HUDEP-2 (cell line): ENCODE results near the gene ITPKB.

Experiments
- DNase-seq, 76 experiments: peaks; one replicate each; lab custom pipeline; 2025; ENCODE audit not compliant: unreplicated experiment in 76 of 76; lab: John Stamatoyannopoulos, UW

The ITPKB gene

DNA sequence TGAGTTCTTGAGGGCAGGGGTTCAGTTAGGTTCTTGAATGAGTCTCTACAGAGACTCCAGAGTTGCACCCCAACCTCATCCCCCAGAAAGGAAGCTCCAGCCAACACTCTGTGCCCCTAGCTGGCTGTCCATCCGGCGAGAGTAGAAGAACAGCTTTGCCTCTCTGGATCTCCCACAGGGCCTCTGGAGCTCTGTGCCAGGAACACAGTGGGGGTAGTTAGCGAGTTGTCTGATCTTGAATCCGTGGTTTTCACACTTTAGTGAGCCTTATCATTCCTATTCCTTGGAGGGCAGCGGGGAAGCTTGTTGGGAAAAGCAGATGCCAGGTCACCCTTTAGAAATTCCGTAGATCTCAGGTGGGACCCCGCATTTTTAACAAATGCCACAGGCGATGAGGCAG lies 145.5 kb downstream of the ITPKB start:
- DNase-seq, result no peak

DNA sequence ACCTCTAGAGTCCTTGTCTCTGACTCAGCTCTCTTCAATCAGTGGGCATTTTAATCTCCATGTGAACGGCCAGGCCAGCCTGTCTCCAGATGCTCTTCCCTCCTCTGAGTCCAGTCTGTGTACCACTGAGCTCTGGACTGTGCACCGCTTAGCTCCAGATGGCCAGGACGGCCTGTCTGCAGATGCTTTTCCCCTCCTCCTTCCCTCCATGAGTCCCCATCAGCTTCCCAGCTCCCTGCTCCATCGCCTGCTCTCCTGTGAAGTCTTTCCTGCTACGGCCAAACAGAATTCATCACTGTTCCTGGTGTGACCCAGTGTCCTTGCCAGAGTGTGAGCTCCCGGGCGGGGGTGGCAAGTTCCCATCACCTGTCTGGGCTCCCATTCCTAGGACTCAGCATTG lies 148.5 kb downstream of the ITPKB start:
- DNase-seq, result no peak

- no peak for DNase-seq
Measured at GRCh38 chr1:226589008-226589733, 149.9 kb downstream of the ITPKB start.

DNA sequence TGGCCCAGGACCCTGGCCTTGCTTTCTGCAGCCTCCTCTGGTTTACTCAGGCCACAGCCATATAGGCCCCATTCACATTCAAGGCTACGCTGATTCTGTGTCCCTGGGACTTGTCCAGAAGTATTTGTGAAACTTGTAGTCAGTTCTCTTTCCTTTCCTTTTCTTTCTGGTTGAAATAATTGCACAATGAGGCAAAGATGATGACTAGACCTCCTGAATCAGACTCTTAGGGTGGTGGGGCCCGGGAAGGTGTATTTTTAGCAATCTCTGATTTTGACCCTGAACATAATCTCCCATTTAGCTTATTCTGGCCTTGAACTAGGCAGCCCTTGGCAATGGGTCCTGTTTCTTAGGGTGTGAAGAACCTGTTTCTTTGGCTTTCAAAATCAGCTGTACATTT lies 150.6 kb downstream of the ITPKB start:
- no peak for DNase-seq

DNA sequence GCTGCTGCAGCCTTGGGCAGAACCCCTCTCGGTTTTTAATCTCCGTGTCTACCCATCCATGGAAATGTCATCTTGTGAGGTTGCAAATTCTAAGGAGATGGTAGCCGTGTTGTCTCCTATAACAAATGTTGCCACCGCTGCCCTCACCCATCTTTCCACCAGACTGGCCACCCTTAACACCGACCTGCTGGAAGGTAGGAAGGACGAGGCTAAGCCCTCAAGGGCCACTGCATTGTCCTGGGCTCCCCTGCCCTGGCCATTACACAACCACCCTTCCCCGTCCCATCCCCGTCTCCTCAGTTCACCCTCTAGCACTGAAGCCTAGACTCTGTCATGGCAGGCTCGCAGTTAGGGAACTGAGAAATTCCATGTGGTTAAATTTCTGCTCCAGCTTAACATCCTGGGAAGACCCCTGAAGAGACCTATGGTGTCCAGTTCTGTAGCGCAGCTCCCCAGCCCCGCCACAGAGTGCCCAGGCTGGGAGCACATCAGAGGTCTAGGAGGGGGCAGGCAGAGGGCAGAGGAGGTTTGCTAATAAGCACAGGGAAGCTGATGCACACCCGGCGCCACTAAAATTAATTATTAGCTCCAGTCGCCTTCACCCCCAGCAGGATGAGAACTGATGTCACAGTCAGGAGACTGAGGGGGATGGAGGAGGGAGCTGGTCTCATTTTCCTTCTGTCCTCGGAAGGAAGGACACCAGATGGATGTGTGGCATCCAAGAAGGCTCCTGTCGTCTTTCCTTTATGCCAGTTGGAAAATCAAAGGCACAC lies 152.2 kb downstream of the ITPKB start:
- DNase-seq, result no peak

- DNase-seq, result no peak
Measured at GRCh38 chr1:226586116-226586515, 153.0 kb downstream of the ITPKB start.

DNA sequence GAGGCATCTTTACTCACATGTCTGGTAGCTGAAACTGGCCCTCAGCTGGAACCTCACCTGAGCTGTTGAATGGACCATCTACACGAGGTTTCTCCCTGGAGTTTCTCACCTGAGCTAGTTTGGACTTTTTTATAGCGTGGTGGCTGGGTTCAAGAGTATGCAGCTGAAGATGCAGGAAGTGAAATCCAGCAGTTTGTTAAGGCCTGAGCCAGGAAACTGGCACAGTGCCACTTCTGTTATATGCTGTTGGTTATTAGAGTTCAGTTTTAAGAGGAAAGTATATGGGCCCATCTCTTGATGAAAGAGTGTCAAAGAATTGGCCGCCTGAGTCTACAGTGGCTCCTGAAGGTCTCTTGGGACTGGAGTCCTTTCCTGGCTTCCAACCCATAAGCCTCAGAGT lies 154.9 kb downstream of the ITPKB start:
- DNase-seq, result no peak

- no peak for DNase-seq
Measured at GRCh38 chr1:226582966-226583365, 156.1 kb downstream of the ITPKB start.
